Activated T-cell treated with anti-CD3 and anti-CD28 coated beads, Interleukin-2, amount 50 U/mL, for 4 hours (primary cell): ENCODE measurements around the gene BAHCC1. TPM values are rescaled to one million over a fixed set of nuclear protein-coding genes. Genes with fewer than 3 reads are reported as not detected.
A peak's percentile ranks its signal among the peaks of the same experiment; 100 is the strongest.

Source experiments
- ATAC-seq, 2 donors: fragments of 200-7000 bp; cut with Tn5 transposase; one replicate each; pipeline ENCODE4 v1.10.0; 2021
- DNase-seq: peaks from one replicate; pipeline ENCODE4 v3.0.0-alpha.2; 2020
- H3K27me3 Mint-ChIP-seq: one replicate; pipeline ENCODE4 v1.8.0; 2021; ENCODE audit warnings: low read depth, mixed read lengths
- H3K36me3 Mint-ChIP-seq: one replicate; pipeline ENCODE4 v1.8.0; 2022; ENCODE audit warnings: mixed read lengths; ENCODE audit not compliant: insufficient read depth
- H3K4me1 Mint-ChIP-seq: one replicate; pipeline ENCODE4 v1.8.0; 2021; ENCODE audit warnings: low read depth, mixed read lengths
- H3K4me3 Mint-ChIP-seq: one replicate; pipeline ENCODE4 v1.8.0; 2021; ENCODE audit warnings: mild to moderate bottlenecking, moderate library complexity, mixed read lengths
- H3K9me3 Mint-ChIP-seq: one replicate; pipeline ENCODE4 v1.8.0; 2021; ENCODE audit warnings: mixed read lengths
- total RNA-seq, 3 donors: library from RNA; stranded (reverse); gene quantifications; one replicate each; pipeline ENCODE4 v1.2.1, GENCODE V29; 2021

The BAHCC1 gene
- total RNA-seq, 3 donors from 2014 or later: 0.08 to 0.19 (median 0.08) TPM

DNA sequence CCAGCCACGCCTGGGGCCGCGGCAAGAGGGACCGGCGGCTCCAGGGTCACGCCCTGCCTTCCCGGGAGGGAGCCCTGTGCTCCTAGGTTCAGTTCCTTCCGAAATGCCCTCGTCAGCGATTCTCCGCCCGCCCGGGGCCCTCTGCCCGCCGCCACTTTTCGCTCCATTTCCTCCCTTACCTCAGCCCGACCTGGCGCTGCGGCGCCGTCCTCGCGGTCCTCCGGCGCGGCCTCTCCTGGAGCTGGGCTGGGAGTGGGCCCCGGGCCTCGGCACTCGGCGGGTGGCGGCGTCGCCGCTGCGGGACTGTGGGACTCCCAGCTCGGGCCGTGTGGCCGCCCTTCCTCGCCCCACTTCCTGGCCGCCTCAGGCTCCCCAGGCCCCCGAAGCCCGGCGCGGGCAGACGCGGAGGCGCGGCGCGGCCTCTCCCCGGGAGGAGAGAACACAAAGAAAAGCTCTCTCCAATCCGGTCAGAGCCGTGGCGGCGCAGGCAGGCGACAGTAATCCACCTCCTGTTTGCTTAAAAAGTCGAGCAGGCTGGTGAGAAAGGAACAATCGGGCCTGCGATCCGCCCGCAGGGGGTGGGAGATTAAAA, 1.6 kb downstream of the BAHCC1 start:
- H3K9me3 Mint-ChIP-seq: no peaks in the 10 kb centered on the region
- H3K27me3 Mint-ChIP-seq: peaks cover 57% of the 10 kb centered on the region
- H3K4me1 Mint-ChIP-seq: peaks cover 33% of the 10 kb centered on the region
- ATAC-seq (peak; percentile 6 to 12), DNase-seq (no peak)
- H3K36me3 Mint-ChIP-seq: no peaks in the 10 kb centered on the region
- no peak overlapping the region for H3K4me3 Mint-ChIP-seq

GRCh38 chr17:81397314-81398175, 2.3 kb downstream of the BAHCC1 start:
- DNase-seq (no peak), ATAC-seq (no peak)
- Mint-ChIP-seq H3K4me3 (peak overlapping the region; percentile 57), H3K36me3 (no peaks in the 10 kb centered on the region), H3K9me3 (no peaks in the 10 kb centered on the region), H3K27me3 (peaks cover 59% of the 10 kb centered on the region), H3K4me1 (peaks cover 36% of the 10 kb centered on the region)

GRCh38 chr17:81398176-81398831, 3.0 kb downstream of the BAHCC1 start:
- no peak for ATAC-seq
- Mint-ChIP-seq H3K4me1 (peaks cover 34% of the 10 kb centered on the region), H3K27me3 (peaks cover 63% of the 10 kb centered on the region), H3K4me3 (peak overlapping the region; percentile 57), H3K9me3 (no peaks in the 10 kb centered on the region), H3K36me3 (no peaks in the 10 kb centered on the region)
- DNase-seq: no peak

- no peak for ATAC-seq
- peaks cover 63% of the 10 kb centered on the region for H3K27me3 Mint-ChIP-seq
- H3K36me3 Mint-ChIP-seq: no peaks in the 10 kb centered on the region
- H3K4me1 Mint-ChIP-seq: peaks cover 32% of the 10 kb centered on the region
- H3K4me3 Mint-ChIP-seq: peak overlapping the region; percentile 84
- no peaks in the 10 kb centered on the region for H3K9me3 Mint-ChIP-seq
- no peak for DNase-seq
These were observed 3.7 kb downstream of the BAHCC1 start for GRCh38 chr17:81398832-81399411.

DNA sequence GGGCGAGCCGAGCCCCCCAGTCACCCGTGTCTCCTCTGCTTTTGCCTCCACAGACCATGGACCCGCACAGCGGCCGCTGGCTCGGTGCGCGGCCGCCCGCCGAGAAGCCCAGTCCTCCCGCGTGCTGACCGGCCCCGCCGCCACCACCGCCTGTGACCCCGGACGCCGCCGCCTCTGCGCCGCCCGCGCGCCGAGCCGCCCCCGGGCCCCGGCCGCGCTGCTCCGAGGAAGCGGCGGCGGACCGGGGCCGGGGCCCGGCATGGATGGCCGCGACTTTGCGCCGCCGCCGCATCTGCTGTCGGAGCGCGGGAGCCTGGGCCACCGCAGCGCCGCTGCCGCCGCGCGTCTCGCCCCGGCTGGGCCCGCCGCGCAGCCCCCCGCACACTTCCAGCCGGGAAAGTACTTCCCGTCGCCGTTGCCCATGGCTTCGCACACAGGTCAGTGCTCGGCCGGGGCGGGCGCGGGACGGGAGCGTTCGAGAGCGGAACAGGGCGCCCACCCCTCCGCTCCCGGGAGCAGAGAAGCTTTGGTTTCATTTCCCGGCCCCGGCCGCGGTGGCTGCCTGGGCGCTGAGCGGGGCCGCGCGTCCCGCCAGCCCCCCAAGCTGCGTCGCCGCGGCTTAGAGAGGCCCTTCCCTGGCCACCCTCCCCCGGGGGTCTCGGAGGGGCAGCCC, 4.4 kb downstream of the BAHCC1 start:
- no peaks in the 10 kb centered on the region for H3K36me3 Mint-ChIP-seq
- ATAC-seq (no peak), DNase-seq (no peak)
- peaks cover 25% of the 10 kb centered on the region for H3K4me1 Mint-ChIP-seq
- peaks cover 63% of the 10 kb centered on the region for H3K27me3 Mint-ChIP-seq
- no peaks in the 10 kb centered on the region for H3K9me3 Mint-ChIP-seq
- H3K4me3 Mint-ChIP-seq: peak overlapping the region; percentile 73

GRCh38 chr17:81400154-81400977, 5.1 kb downstream of the BAHCC1 start:
- Mint-ChIP-seq H3K36me3 (no peaks in the 10 kb centered on the region), H3K4me3 (peak overlapping the region; percentile 73), H3K4me1 (peaks cover 20% of the 10 kb centered on the region), H3K9me3 (no peaks in the 10 kb centered on the region), H3K27me3 (peaks cover 61% of the 10 kb centered on the region)
- ATAC-seq (no peak), DNase-seq (no peak)

GRCh38 chr17:81400996-81401722, 5.9 kb downstream of the BAHCC1 start:
- Mint-ChIP-seq H3K36me3 (no peaks in the 10 kb centered on the region), H3K4me1 (peaks cover 18% of the 10 kb centered on the region), H3K9me3 (no peaks in the 10 kb centered on the region), H3K4me3 (no peak overlapping the region), H3K27me3 (peaks cover 68% of the 10 kb centered on the region)
- DNase-seq: no peak
- ATAC-seq: no peak

DNA sequence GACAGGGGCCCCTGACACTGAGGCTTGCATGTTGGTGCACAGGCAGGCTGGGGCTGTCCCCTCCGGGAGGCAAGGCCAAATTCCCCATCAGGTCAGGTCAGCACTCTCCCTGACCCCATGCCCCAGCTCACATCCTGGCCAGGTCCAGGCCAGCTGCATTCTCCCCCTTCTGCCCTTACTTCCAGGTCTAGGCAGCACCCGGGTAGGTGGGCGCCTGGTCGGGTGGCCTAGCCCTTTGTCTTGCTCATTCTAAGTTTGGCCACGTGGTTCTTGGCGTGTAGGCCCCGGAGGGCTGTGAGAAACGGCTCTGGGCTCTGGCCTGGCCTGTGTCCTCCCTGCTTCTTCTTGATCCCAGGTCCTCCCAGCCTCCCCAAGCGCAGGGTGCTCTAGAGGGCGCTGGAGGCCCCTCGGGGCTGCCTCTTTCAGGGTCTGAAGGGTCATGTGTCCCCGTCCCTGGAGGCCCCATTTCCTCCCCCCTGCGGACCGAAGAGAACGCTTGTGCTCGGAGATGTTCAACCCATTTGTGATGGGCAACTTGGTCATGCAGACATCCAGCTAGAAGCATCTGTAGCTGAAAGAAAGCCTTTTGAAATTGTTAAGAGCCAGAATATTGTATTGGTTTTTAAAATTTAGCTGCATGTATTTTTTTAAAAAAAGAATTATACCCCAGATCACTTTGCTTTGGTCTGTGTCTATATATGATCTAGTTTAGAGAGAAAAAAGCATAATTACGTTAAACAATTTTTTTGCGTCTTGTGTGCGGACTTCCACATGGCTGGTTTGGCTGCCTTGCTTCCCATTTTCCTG, 6.7 kb downstream of the BAHCC1 start:
- Mint-ChIP-seq H3K4me1 (peaks cover 18% of the 10 kb centered on the region), H3K9me3 (no peaks in the 10 kb centered on the region), H3K36me3 (no peaks in the 10 kb centered on the region), H3K4me3 (no peak overlapping the region), H3K27me3 (peaks cover 74% of the 10 kb centered on the region)
- no peak for ATAC-seq
- no peak for DNase-seq

GRCh38 chr17:81402530-81402941, 7.3 kb downstream of the BAHCC1 start:
- no peak for DNase-seq
- peaks cover 18% of the 10 kb centered on the region for H3K4me1 Mint-ChIP-seq
- peaks cover 80% of the 10 kb centered on the region for H3K27me3 Mint-ChIP-seq
- H3K9me3 Mint-ChIP-seq: no peaks in the 10 kb centered on the region
- no peak overlapping the region for H3K4me3 Mint-ChIP-seq
- no peak for ATAC-seq
- no peaks in the 10 kb centered on the region for H3K36me3 Mint-ChIP-seq

DNA sequence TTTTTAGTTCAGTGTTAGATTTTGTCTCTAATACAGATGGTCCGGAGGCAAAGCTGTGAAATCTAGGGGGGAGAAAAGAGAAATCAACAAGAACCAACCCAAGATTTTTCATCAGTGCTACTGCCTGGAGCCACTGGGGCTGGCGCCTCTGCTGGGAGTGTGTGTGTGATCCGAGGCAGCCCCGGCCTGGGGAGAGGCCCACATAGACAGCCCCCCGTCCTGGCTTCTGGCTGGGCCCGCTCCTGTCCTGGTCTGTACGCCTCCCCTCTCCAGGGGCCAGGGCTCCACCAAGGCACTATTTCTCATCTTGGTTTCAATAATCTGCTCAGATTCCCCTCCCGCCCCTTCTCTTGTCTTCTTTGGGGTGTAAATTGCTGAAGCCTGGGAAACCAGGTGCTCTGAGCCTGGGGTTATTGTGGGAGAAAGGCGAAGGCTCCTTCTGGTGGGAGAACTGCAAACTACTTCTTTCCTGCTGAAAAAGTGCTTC, 7.8 kb downstream of the BAHCC1 start:
- Mint-ChIP-seq H3K36me3 (no peaks in the 10 kb centered on the region), H3K27me3 (peaks cover 81% of the 10 kb centered on the region), H3K9me3 (no peaks in the 10 kb centered on the region), H3K4me3 (no peak overlapping the region), H3K4me1 (peaks cover 14% of the 10 kb centered on the region)
- ATAC-seq (no peak), DNase-seq (no peak)

- no peak for ATAC-seq
- Mint-ChIP-seq H3K4me1 (peaks cover 10% of the 10 kb centered on the region), H3K4me3 (no peak overlapping the region), H3K9me3 (no peaks in the 10 kb centered on the region), H3K27me3 (peaks cover 82% of the 10 kb centered on the region), H3K36me3 (no peaks in the 10 kb centered on the region)
- no peak for DNase-seq
These were observed 8.6 kb downstream of the BAHCC1 start for GRCh38 chr17:81403671-81404534.
